GM19239 (cell line): ENCODE measurements around the gene RABL2B.

ENCODE experiments used
- DNase-seq: peaks from one replicate; pipeline ENCODE4 v3.0.0; 2011; ENCODE audit warnings: low spot score; ENCODE audit not compliant: insufficient read length
- FAIRE-seq: peaks from 2 replicates; lab custom pipeline; 2011; peaks lifted over from hg19 to GRCh38; lab: Jason Lieb, UNC

The RABL2B gene

DNA sequence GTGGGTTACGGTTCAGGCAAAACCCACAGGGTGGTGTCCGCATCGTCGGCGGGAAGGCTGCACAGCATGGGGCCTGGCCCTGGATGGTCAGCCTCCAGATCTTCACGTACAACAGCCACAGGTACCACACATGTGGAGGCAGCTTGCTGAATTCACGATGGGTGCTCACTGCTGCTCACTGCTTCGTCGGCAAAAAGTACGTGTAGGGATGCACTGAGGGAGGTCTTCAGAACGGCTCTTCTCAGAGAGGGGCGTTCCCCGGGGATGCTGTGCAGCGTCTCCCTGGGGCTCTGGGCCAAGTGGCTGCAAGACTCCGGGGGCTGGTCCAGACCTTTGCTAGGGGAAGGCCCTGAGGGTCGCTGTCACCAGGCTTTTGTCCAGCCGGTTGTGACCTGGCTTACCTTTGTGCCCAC, 44.2 kb downstream of the RABL2B start:
- no peak for FAIRE-seq
- DNase-seq, result no peak

- FAIRE-seq (no peak), DNase-seq (no peak)
Measured at GRCh38 chr22:50738649-50739227, 44.7 kb downstream of the RABL2B start.

GRCh38 chr22:50737728-50738648, 45.4 kb downstream of the RABL2B start, which contains the start of gene ACR:
TSS of gene ACR (plus strand) at chr22:50738204. CDS start at chr22:50738236, 32 bp downstream.
- DNase-seq, result no peak
- no peak for FAIRE-seq

- DNase-seq (no peak), FAIRE-seq (no peak)
Measured at GRCh38 chr22:50735739-50736030, 47.8 kb downstream of the RABL2B start.

- no peak for DNase-seq
- FAIRE-seq, result no peak
Measured at GRCh38 chr22:50734986-50735738, 48.3 kb downstream of the RABL2B start.

- DNase-seq (no peak), FAIRE-seq (no peak)
Measured at GRCh38 chr22:50734343-50734771, 49.1 kb downstream of the RABL2B start.

GRCh38 chr22:50733521-50734342, 49.7 kb downstream of the RABL2B start:
- DNase-seq (no peak), FAIRE-seq (no peak)

DNA sequence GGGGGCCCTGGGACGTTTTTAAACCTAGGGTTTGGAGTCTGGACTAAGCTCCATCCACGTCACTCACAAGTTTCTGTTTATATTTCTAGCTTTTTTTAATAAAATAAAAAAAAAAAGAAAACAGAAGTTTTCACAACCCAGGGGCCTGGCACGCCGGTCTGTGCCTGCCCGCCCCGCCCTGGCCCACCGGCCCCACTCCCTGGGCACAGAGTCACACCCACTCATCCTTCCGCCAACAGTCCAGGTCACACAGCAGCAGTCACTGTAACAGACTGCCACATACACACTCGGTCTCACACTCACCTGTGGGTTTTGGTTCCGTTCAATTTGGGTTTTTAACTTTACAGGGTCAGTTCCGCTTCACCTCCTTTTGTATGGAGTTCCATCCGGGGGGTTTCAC, 50.8 kb downstream of the RABL2B start:
- no peak for FAIRE-seq

GRCh38 chr22:50731811-50732624, 51.4 kb downstream of the RABL2B start:
- DNase-seq, result peak; percentile 86
- FAIRE-seq, result no peak

More for the DNA sequence above, 50.8 kb downstream of the RABL2B start:
- DNase-seq, result no peak

GRCh38 chr22:50730941-50731661, 52.3 kb downstream of the RABL2B start:
- no peak for FAIRE-seq
- DNase-seq, result no peak

DNA sequence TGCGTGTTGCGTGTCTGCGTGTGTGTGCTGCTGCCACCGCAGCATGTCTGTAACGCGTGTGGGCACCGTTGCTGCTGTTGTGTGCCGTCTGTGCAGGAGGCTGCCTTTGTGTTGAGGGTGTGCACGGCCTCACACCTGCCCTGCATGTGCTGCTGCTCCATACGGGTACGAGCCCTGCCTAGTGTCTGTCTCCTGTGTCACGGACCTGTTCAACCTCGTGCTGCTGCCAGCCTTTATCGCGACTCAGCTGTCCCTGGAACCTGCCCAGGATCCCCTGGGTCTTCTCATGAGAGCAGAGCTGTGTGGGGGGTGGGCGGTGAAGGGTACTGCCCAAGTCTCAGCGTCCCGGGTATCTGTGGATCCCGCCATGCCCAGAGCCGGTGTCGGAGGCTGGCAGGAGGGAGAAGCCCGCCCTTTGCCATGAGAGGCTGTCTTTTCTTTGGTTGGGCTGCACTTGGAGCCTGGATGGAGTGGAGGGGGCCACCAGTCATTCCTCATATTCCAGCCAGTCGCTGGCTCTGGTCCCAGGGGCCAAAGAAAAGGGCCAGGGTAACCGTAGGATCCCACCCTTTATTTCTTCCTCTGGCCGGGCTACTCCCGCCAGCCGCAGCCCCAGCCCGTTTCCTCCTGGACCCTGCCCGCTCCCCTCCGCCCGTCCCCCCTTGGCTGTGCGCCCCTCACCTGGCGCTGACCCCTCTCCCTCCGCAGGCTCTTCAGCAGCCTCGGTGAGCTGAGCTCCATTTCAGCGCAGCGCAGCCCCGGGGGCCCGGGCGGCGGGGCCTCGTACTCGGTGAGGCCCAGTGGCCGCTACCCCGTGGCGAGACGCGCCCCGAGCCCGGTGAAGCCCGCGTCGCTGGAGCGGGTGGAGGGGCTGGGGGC, 53.2 kb downstream of the RABL2B start:
- no peak for DNase-seq
- no peak for FAIRE-seq

- DNase-seq, result no peak
- no peak for FAIRE-seq
Measured at GRCh38 chr22:50729391-50730012, 53.9 kb downstream of the RABL2B start.

DNA sequence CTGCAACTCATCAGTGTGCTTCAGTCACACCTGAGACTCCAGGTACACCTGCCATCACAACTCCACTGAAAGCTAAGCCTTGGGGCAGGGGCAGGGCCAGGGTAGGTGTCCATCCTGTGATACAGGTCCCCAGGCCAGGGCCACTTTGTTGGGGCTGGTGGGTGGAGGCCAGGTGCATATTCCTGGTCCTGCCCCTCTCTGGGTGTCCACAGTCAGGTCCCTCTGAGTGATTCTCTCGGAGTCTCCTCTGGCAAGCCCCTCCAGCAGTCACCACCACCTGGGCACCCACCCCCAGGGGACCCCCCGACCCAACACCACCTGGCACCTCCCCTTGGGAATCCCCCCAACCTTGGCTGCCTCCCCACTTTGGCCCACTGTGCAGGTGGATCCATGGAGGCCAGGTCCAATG, 54.9 kb downstream of the RABL2B start:
- DNase-seq (no peak), FAIRE-seq (no peak)

DNA sequence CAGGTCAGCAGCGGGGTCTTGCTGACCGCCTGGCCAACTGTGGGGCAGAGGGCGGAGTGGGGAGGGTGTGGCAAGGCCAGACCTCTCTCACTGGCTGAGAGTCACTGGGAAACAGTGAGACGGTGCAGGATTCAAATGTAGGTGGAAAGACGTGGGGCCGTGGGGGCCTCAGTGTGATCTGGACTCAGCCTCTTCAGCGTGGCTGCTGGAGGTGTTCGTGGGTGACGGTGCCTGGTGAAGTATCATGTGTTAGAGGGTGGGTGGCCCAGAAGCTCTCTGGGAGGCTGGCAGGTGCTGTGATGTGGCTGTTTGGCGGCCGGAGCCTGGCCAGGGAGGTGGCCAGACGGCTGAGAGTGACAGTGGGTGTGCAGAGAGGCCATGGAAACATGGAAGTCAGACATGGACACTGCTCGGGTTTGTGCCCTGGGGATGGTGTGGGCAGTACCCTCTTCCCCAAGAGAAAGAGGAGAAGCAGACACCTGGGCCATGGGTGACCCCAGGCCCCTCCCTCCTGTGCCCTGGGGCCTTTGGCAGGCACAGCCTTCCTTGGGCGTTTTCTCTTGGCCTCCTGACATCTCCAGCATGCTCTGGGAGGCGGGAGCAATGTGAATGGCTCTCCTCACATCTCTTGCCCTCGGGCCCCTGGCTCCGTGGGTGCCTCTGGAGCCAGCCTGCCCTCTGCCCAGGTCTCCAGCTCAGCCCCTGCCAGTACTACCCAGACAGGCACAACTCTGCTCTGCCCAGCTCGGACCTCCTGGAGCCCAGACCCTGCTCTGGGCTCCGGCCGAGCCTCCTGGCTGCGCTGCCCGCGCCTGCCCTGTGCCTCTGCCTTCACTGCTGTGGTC, 55.5 kb downstream of the RABL2B start:
- DNase-seq (no peak), FAIRE-seq (no peak)

GRCh38 chr22:50726643-50727340, 56.6 kb downstream of the RABL2B start:
- no peak for FAIRE-seq
- DNase-seq, result no peak

GRCh38 chr22:50725597-50725996, 57.8 kb downstream of the RABL2B start:
- no peak for DNase-seq
- no peak for FAIRE-seq
